ENCODE measurements around the gene MRPL16.

DNA sequence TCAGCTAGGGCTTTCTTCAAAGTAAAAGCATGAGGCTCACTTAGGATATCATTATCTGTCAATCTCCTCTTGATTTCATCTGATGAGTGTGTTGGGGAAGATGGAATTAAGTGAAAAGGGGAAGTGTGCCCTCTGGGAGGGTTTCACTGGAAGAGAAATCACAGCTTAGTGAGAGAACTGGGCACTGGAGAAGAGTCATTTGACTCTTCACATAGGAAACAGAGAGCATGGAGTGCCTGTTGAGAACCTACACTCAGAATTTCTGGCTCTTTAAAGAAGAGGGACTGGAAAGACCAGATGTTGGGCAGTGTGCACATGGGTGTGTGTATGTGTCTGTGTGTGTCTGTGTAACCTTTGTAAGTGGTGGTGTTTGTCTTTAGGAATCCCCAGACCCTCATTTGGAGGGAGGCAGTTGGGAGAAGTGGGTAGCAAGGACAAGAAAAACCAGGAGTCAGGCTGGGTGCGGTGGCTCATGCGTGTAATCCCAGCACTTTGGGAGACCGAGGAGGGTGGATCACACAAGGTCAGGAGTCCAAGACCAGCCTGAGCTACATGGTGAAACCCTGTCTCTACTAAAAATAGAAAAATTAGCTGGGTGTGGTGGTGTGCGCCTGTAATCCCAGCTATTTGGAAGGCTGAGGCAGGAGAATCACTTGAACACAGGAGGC lies 45.4 kb downstream of the MRPL16 start:
- TF ChIP-seq, protein P1, sequence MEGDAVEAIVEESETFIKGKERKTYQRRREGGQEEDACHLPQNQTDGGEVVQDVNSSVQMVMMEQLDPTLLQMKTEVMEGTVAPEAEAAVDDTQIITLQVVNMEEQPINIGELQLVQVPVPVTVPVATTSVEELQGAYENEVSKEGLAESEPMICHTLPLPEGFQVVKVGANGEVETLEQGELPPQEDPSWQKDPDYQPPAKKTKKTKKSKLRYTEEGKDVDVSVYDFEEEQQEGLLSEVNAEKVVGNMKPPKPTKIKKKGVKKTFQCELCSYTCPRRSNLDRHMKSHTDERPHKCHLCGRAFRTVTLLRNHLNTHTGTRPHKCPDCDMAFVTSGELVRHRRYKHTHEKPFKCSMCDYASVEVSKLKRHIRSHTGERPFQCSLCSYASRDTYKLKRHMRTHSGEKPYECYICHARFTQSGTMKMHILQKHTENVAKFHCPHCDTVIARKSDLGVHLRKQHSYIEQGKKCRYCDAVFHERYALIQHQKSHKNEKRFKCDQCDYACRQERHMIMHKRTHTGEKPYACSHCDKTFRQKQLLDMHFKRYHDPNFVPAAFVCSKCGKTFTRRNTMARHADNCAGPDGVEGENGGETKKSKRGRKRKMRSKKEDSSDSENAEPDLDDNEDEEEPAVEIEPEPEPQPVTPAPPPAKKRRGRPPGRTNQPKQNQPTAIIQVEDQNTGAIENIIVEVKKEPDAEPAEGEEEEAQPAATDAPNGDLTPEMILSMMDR (IDR thresholded peaks at IDR 0.05; ENCODE audit: low read depth, low read length, missing input control) = no peak
- TF ChIP-seq EGR1 (IDR thresholded peaks at IDR 0.05; ENCODE audit: low read depth in 2 of 2) (no peak), RAD21 (IDR thresholded peaks at IDR 0.05) (no peak), GABPA (IDR thresholded peaks at IDR 0.05 in 1 of 2, conservative IDR thresholded peaks at IDR 0.05 in 1 of 2) (no peak), YY1 (IDR thresholded peaks at IDR 0.05) (no peak), RXRA (IDR thresholded peaks at IDR 0.05) (no peak), TAF1 (conservative IDR thresholded peaks at IDR 0.05) (no peak)
- TF ChIP-seq, protein P2, sequence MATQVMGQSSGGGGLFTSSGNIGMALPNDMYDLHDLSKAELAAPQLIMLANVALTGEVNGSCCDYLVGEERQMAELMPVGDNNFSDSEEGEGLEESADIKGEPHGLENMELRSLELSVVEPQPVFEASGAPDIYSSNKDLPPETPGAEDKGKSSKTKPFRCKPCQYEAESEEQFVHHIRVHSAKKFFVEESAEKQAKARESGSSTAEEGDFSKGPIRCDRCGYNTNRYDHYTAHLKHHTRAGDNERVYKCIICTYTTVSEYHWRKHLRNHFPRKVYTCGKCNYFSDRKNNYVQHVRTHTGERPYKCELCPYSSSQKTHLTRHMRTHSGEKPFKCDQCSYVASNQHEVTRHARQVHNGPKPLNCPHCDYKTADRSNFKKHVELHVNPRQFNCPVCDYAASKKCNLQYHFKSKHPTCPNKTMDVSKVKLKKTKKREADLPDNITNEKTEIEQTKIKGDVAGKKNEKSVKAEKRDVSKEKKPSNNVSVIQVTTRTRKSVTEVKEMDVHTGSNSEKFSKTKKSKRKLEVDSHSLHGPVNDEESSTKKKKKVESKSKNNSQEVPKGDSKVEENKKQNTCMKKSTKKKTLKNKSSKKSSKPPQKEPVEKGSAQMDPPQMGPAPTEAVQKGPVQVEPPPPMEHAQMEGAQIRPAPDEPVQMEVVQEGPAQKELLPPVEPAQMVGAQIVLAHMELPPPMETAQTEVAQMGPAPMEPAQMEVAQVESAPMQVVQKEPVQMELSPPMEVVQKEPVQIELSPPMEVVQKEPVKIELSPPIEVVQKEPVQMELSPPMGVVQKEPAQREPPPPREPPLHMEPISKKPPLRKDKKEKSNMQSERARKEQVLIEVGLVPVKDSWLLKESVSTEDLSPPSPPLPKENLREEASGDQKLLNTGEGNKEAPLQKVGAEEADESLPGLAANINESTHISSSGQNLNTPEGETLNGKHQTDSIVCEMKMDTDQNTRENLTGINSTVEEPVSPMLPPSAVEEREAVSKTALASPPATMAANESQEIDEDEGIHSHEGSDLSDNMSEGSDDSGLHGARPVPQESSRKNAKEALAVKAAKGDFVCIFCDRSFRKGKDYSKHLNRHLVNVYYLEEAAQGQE (IDR thresholded peaks at IDR 0.05) = no peak
- TF ChIP-seq, protein P3, sequence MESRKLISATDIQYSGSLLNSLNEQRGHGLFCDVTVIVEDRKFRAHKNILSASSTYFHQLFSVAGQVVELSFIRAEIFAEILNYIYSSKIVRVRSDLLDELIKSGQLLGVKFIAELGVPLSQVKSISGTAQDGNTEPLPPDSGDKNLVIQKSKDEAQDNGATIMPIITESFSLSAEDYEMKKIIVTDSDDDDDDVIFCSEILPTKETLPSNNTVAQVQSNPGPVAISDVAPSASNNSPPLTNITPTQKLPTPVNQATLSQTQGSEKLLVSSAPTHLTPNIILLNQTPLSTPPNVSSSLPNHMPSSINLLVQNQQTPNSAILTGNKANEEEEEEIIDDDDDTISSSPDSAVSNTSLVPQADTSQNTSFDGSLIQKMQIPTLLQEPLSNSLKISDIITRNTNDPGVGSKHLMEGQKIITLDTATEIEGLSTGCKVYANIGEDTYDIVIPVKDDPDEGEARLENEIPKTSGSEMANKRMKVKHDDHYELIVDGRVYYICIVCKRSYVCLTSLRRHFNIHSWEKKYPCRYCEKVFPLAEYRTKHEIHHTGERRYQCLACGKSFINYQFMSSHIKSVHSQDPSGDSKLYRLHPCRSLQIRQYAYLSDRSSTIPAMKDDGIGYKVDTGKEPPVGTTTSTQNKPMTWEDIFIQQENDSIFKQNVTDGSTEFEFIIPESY (IDR thresholded peaks at IDR 0.05) = no peak

Measured in liver (tissue), 3 donors.